ENCODE results near the gene CELF4.
"Not testable (repeated sequence)": the region's sequence is repeated elsewhere in the genome, so short reads cannot be mapped to it uniquely, and the experiment has no call there.

Gene CELF4

DNA sequence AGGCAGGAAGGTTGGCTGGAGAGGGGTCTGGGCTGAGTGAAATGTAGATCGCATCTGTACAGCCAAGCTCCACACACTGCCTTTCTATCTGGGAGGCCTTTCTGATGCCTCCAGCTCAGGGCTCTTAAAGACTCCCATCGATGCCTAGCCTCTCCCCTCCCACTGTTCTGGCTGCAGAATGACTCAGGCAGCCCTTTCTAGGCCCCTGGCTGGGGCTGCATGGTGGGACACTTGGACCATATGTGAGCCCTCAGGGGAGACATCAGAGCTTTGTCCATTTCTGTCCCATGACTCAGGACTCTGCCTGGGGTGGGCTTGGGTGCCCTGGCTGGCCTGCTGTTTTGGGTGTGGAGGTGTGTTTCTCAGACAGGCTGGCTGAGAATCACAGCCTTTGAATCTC, 101.3 kb downstream of the CELF4 start:
- no peak for FAIRE-seq
- TF ChIP-seq, protein P1, sequence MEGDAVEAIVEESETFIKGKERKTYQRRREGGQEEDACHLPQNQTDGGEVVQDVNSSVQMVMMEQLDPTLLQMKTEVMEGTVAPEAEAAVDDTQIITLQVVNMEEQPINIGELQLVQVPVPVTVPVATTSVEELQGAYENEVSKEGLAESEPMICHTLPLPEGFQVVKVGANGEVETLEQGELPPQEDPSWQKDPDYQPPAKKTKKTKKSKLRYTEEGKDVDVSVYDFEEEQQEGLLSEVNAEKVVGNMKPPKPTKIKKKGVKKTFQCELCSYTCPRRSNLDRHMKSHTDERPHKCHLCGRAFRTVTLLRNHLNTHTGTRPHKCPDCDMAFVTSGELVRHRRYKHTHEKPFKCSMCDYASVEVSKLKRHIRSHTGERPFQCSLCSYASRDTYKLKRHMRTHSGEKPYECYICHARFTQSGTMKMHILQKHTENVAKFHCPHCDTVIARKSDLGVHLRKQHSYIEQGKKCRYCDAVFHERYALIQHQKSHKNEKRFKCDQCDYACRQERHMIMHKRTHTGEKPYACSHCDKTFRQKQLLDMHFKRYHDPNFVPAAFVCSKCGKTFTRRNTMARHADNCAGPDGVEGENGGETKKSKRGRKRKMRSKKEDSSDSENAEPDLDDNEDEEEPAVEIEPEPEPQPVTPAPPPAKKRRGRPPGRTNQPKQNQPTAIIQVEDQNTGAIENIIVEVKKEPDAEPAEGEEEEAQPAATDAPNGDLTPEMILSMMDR (IDR thresholded peaks at IDR 0.05; ENCODE audit: insufficient read depth, missing control alignments) = no peak
- no peak for DNase-seq (ENCODE audit: insufficient read length, low spot score)

DNA sequence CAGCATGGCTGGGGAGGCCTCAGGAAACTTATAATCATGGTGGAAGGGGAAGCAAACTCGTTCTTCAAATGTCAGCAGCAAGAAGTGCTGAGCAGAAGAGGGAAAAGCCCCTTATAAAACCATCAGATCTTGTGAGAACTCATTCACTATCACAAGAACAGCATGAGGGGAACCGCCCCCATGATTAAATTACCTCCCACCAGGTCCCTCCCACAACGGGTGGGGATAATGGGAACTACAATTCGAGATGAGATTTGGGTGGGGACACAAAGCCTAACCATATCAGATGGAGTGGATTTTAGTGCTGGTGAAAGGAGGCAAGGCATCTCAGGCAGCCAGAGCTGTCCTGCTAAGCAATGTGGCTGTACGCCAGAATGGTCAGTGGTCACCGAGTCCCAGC, 104.3 kb downstream of the CELF4 start:
- not testable (repeated sequence) for FAIRE-seq; DNase-seq (ENCODE audit: insufficient read length, low spot score)

DNA sequence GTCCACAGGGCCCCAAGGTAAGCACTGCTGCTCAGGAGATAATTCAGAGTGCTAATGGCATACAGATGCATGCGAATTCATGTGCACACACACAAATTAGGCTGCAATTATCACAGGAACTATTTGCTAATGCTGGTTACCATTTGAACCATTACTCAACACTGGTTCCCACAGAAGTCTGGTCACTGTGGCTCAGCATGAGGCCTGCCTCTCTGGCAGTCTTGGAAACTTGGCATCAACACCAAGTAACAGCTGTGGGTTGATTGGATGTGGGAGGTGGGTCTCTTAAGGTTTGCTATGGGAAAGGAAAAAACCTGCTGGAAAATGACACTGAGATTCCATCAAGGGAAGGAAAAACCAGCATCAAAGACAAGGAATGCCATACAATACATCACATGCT, 105.0 kb downstream of the CELF4 start:
- TF ChIP-seq, protein P1 (IDR thresholded peaks at IDR 0.05; ENCODE audit: insufficient read depth, missing control alignments) = no peak
- no peak for DNase-seq (ENCODE audit: insufficient read length, low spot score)
- no peak for FAIRE-seq

DNA sequence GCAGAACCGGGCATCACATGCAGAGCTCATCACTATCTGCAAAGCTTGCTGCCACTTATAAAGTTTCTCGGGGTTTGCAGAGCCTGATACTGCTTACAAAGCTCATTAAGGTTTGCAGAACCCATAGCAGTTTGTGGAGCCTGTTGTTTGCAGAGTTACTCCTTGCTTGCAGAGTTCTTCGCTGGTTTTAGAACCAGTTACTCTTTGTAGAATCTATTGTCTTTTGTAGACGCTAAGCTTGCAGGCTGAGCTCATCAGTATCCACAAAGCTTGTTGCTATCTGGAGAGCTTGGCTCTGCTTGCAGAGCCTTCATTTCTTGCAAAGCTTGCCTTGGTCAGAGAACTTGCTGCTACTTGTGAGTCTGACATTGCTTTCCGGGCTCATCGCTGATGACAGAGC, 106.9 kb downstream of the CELF4 start:
- FAIRE-seq (no peak), DNase-seq (ENCODE audit: insufficient read length, low spot score) (no peak)
- TF ChIP-seq, protein P1 (IDR thresholded peaks at IDR 0.05; ENCODE audit: insufficient read depth, missing control alignments) = no peak

DNA sequence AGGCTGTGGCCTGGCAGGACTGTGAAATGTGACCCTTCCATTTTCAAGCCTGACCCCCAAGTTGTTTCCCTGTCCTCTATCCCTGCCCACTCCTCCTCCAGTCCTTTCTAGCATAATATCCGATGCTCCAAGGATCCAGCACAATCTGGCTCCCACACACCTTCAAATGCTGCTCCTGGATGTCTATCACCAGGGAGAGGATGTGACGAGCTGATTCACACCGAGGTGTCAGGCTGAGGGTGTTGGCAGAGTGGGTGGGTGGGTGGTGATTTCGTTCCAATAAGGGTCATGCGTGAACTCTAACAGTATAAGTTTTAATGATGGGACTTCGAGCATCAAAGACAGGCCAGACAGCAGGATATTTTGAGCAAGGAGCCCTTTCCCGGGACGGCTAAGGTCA, 107.8 kb downstream of the CELF4 start:
- FAIRE-seq (no peak), DNase-seq (ENCODE audit: insufficient read length, low spot score) (no peak)
- TF ChIP-seq, protein P1 (IDR thresholded peaks at IDR 0.05; ENCODE audit: insufficient read depth, missing control alignments) = no peak

DNA sequence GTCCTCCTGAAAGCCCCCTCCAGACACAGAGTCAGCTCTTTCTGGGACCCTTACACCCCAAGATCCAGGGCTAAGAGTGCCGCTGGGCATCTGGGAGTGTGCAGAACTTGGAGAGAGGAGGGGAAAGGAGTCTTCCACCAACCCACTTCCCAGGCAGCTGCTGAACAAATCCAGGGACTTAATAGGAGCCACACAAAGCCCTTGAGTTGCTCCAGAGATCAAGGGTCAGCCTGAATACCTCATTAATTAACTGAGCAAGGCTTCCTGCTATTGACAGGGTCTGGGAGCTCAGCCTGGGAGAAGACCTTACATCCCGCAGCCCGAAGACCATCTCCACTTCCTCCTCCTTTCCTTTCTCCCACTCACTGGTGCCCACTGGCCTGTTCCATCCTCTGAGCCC, 108.3 kb downstream of the CELF4 start:
- FAIRE-seq (no peak), DNase-seq (ENCODE audit: insufficient read length, low spot score) (no peak)
- TF ChIP-seq, protein P1 (IDR thresholded peaks at IDR 0.05; ENCODE audit: insufficient read depth, missing control alignments) = no peak

DNA sequence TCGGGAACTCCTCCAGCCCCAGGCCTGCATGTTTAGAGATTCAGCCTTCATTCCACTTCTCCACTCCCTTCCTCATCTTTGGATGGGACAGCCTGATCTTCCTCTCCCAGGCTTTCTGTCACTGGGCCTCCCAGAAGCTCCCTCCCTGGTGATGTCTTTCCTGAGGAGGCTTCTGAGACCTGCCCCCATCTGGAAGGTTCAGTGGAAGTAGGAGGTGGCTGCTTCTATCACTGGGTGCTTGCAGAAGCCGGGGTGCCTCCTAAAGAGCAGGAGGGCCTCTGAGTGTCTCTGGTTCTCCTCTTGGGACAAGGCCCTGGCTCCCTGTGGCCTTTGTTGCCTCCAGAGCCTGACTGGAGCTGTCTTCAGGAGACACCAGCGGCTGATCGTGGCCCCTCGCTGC, 108.7 kb downstream of the CELF4 start:
- no peak for FAIRE-seq
- DNase-seq (ENCODE audit: insufficient read length, low spot score) = no peak
- TF ChIP-seq, protein P1 (IDR thresholded peaks at IDR 0.05; ENCODE audit: insufficient read depth, missing control alignments) = no peak

DNA sequence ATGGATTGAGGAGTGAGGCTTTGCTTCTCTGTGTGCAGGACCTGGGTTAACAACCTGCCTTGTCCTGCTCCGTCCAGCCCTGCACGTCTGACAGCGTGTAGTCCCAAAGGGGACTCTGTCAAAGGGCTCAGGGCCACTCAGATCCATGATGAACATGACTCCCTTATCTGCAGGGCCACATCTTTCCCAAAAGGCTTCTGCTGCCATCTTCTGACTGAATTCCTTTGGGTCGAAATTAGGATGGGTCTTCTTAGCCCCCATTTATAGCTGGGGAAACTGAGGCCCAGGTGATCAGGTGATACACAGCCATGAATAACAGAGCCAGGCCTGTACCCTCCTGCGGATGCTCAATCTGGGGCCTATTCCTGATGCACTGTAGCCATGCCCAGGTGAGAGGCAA, 109.2 kb downstream of the CELF4 start:
- TF ChIP-seq, protein P1 (IDR thresholded peaks at IDR 0.05; ENCODE audit: insufficient read depth, missing control alignments) = no peak
- DNase-seq (ENCODE audit: insufficient read length, low spot score) (no peak), FAIRE-seq (no peak)

All from D721Med (cell line).